ENCODE results near the gene SPDYE2. TPM values are rescaled to one million over a fixed set of nuclear protein-coding genes. Genes with fewer than 3 reads are reported as not detected.
"Not testable (repeated sequence)": the region's sequence is repeated elsewhere in the genome, so short reads cannot be mapped to it uniquely, and the experiment has no call there.

The SPDYE2 gene
- total RNA-seq, 1 experiment from 2014 or later = not detected

GRCh38 chr7:102524803-102525202, 26.2 kb upstream of the SPDYE2 start:
- not testable (repeated sequence) for H3K36me3 ChIP-seq (replicated peaks; ENCODE audit: control insufficient read depth, insufficient read depth, low read length); DNase-seq; H3K4me3 ChIP-seq (ENCODE audit: insufficient read depth, low read depth, low read length); H3K27me3 ChIP-seq (ENCODE audit: control insufficient read depth, insufficient read depth, low read length)

- not testable (repeated sequence) for H3K27me3 ChIP-seq (ENCODE audit: control insufficient read depth, insufficient read depth, low read length); DNase-seq; H3K4me3 ChIP-seq (ENCODE audit: insufficient read depth, low read depth, low read length); H3K36me3 ChIP-seq (replicated peaks; ENCODE audit: control insufficient read depth, insufficient read depth, low read length)
These were observed 23.8 kb upstream of the SPDYE2 start for GRCh38 chr7:102527182-102527581.

- H3K4me3 ChIP-seq (ENCODE audit: insufficient read depth, low read depth, low read length); H3K36me3 ChIP-seq (replicated peaks; ENCODE audit: control insufficient read depth, insufficient read depth, low read length); H3K27me3 ChIP-seq (ENCODE audit: control insufficient read depth, insufficient read depth, low read length); DNase-seq: not testable (repeated sequence)
These were observed 22.9 kb upstream of the SPDYE2 start for GRCh38 chr7:102527822-102528793.

DNA sequence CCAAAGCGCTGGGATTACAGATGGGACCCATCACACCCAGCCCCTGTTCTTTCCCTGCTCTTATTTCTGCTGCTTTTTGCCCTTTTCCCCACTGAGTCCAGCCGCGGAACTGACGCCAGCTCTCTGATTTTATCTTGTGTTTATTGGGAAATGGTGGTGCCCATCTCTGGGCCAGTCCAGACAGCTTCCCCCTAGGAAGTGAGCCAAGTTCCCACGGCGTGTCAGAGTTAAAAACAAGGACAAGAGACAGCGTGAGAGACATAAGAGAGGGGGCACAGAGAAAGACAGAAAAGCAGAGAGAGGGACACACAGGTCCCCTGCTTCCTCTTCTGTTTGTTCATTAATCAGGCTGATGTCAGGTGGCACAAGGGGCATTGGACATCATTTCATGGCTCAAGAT, 19.4 kb upstream of the SPDYE2 start:
- H3K4me3 ChIP-seq (ENCODE audit: insufficient read depth, low read depth, low read length); DNase-seq; H3K27me3 ChIP-seq (ENCODE audit: control insufficient read depth, insufficient read depth, low read length); H3K36me3 ChIP-seq (replicated peaks; ENCODE audit: control insufficient read depth, insufficient read depth, low read length): not testable (repeated sequence)

DNA sequence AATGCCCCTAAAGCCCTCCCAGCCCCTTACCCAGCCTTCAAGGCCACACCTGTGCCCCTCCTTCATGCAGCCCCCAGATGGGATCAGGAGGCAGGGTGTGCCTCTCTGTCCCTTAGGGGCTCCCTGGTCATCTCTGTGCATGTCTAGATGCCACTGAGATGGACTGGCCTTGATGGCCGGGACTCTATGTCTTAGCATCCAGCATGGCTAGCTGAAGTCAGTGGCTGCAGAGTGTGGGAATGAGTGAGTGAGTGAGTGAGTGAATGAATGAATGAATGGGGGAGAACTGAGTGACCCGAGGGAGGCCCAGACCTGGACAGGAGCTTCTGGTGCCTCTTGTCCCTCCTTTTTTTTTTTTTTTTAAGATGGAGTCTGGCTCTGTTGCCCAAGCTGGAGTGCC, 18.9 kb upstream of the SPDYE2 start:
- not testable (repeated sequence) for H3K36me3 ChIP-seq (replicated peaks; ENCODE audit: control insufficient read depth, insufficient read depth, low read length); H3K27me3 ChIP-seq (ENCODE audit: control insufficient read depth, insufficient read depth, low read length); DNase-seq; H3K4me3 ChIP-seq (ENCODE audit: insufficient read depth, low read depth, low read length)

DNA sequence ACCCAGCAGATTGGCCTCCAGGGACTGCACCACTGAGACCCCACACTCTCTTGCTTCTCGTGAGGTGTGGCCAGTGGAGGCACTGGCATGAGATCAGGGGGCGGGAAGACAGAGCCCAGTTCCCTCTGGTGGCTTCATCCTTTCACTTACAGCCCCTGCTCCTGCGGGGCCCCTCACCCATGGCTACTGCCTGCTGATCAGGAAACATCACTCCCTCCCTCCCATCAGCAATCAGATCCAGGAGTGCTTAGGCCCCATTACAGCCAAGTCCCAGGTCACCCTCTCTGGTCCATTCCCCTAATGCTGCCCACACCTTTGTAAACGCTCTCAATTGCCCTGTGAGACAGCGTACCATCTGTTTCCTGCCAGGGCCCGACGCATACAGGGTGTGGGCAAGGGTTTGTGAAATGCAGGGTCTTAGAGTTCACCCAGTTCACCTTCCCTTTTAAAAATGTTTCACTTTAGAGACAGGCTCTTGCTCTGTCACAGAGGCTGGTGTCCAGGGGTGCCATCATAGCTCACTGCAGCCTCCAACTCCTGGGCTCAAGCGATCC, 15.9 kb upstream of the SPDYE2 start:
- not testable (repeated sequence) for H3K36me3 ChIP-seq (replicated peaks; ENCODE audit: control insufficient read depth, insufficient read depth, low read length); H3K27me3 ChIP-seq (ENCODE audit: control insufficient read depth, insufficient read depth, low read length); DNase-seq; H3K4me3 ChIP-seq (ENCODE audit: insufficient read depth, low read depth, low read length)

DNA sequence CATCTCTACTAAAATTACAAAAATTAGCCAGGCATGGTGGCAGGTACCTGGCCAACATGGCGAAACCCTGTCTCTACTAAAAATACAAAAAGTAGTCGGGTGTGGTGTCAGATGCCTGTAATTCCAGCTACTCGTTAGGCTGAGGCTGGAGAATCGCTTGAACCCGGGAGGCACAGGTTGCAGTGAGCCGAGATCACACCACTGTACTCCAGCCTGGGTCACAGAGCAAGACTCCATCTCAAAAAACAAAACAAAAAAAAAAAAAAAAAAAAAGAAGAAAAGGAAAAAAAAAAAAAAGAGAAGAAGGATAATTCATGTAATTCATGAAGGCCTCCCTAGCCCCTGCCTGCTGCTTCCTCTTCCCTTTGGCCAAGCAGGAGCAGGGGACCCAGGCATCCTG, 10.4 kb upstream of the SPDYE2 start:
- H3K36me3 ChIP-seq (replicated peaks; ENCODE audit: control insufficient read depth, insufficient read depth, low read length); H3K4me3 ChIP-seq (ENCODE audit: insufficient read depth, low read depth, low read length): not testable (repeated sequence)

DNA sequence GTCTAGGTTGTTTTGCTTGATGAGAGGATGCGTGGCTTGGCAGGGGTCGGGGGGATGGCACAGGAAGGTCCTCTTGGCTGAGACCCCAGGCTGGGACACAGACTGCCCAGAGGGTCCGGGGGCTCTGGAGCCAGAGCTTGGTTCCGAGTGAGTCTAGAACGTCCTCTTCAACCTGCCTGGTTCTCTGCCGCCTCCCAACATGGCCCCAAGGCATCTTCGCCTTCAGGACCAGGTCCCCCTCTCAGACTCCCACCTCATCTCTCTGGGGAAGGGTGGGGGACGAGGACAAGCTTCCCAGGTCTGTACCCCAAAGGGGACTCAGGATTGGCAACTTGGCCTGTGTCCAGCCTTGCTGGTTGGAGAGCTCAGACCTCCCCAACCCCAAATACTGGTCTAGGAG, 8.9 kb upstream of the SPDYE2 start:
- not testable (repeated sequence) for H3K27me3 ChIP-seq (ENCODE audit: control insufficient read depth, insufficient read depth, low read length); DNase-seq; H3K36me3 ChIP-seq (replicated peaks; ENCODE audit: control insufficient read depth, insufficient read depth, low read length); H3K4me3 ChIP-seq (ENCODE audit: insufficient read depth, low read depth, low read length)

More for the DNA sequence above, 10.4 kb upstream of the SPDYE2 start:
- not testable (repeated sequence) for DNase-seq; H3K27me3 ChIP-seq (ENCODE audit: control insufficient read depth, insufficient read depth, low read length)

DNA sequence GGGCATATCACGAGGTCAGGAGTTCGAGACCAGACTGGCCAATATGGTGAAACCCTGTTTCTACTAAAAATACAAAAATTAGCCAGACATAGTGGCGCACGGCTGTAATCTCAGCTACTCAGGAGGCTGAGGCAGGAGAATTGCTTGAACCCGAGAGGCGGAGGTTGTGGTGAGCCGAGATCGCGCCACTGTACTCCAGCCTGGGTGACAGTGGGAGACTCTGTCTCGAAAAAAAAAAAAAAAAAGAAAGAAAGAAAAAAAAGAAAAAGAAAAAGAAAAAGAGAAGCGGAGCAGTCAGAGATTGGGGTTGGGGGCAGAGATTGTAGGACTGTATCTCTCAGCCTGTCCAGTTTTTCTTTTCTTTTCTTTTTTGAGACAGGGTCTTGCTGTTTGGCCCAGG, 8.3 kb upstream of the SPDYE2 start:
- not testable (repeated sequence) for H3K4me3 ChIP-seq (ENCODE audit: insufficient read depth, low read depth, low read length); H3K36me3 ChIP-seq (replicated peaks; ENCODE audit: control insufficient read depth, insufficient read depth, low read length); DNase-seq; H3K27me3 ChIP-seq (ENCODE audit: control insufficient read depth, insufficient read depth, low read length)

DNA sequence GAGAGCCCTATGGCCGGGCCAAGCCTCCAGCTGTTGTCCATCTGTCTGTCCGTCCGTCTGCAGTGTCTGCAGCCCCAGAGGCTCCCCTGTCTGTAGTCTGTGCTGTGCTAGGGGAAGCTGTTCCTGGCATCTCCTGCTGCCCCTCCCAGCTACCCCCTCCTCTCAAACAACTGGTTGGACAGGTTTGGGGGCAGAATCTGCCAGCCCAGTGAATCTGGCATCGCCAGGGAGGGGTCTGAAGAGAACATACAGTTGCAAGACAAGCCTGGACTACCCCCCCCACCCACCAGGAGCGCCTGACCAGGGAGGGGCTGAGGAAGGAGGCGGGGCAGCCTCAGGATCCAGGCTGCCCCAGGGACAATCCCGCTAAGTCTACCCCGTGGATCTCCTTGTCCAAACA, 7.4 kb upstream of the SPDYE2 start, which contains the start of gene UPK3BL2:
Gene UPK3BL2 (minus strand): TSS at position 101 of the 400 bp plus-strand sequence. CDS start 60 bp downstream, at position 41.
- DNase-seq; H3K36me3 ChIP-seq (replicated peaks; ENCODE audit: control insufficient read depth, insufficient read depth, low read length): not testable (repeated sequence)

DNA sequence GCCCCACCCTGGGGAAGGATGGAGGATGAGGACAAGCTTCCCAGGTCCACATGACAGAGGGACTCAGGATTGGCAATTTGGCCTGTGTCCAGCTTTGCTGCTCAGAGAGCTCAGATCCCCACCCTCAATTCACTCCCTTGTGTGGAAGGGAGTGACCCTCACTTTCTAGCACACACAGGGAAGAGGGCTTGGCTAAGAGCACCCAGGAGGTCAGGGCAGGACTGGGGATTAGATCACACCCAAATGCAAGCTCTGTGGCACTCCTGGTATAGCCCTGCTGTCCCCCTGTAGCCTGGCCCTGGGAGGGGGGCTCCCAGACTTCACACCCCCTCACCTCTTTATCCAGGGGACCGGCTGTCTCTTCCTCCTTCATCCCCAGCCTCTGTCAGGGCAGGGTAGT, 6.7 kb upstream of the SPDYE2 start:
- not testable (repeated sequence) for H3K27me3 ChIP-seq (ENCODE audit: control insufficient read depth, insufficient read depth, low read length); H3K36me3 ChIP-seq (replicated peaks; ENCODE audit: control insufficient read depth, insufficient read depth, low read length); H3K4me3 ChIP-seq (ENCODE audit: insufficient read depth, low read depth, low read length); DNase-seq

More for the DNA sequence above, 7.4 kb upstream of the SPDYE2 start, which contains the start of gene UPK3BL2:
- not testable (repeated sequence) for H3K4me3 ChIP-seq (ENCODE audit: insufficient read depth, low read depth, low read length); H3K27me3 ChIP-seq (ENCODE audit: control insufficient read depth, insufficient read depth, low read length)

DNA sequence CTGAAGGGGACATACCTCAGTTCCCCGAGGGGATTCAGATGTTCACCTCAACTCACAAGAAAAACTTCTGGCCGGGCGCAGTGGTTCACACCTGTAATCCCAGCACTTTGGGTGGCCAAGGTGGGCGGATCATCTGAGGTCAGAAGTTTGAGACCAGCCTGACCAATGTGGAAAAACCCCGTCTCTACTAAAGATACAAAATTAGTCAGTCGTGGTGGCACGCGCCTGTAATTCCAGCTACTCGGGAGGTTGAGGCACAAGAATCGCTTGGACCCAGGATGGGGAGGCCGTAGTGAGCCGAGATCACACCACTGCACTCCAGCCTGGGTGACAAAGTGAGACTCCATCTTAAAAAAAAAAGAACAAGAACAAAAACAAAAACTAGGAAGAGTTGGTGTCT, 5.7 kb upstream of the SPDYE2 start:
- H3K36me3 ChIP-seq (replicated peaks; ENCODE audit: control insufficient read depth, insufficient read depth, low read length); DNase-seq; H3K27me3 ChIP-seq (ENCODE audit: control insufficient read depth, insufficient read depth, low read length); H3K4me3 ChIP-seq (ENCODE audit: insufficient read depth, low read depth, low read length): not testable (repeated sequence)

DNA sequence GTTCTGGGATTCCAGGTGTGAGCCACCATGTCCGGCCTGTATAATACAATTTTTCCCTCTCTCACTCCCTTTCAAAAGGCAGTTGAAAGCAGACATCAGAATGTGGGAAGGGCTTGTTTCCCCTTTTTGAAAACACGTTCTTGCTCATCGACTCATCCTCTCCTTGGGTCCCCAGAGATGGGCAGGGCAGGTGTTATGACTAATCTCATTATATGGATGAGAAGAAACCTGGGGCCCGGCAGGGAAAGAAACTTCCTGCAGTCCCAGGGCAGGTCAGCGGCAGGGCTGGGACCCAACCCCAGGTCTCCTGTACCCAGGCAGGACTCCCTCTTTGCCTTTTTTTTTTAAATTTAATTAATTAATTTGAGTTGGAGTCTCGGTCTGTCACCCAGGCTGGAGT, 4.7 kb upstream of the SPDYE2 start:
- H3K36me3 ChIP-seq (replicated peaks; ENCODE audit: control insufficient read depth, insufficient read depth, low read length); DNase-seq; H3K4me3 ChIP-seq (ENCODE audit: insufficient read depth, low read depth, low read length); H3K27me3 ChIP-seq (ENCODE audit: control insufficient read depth, insufficient read depth, low read length): not testable (repeated sequence)

DNA sequence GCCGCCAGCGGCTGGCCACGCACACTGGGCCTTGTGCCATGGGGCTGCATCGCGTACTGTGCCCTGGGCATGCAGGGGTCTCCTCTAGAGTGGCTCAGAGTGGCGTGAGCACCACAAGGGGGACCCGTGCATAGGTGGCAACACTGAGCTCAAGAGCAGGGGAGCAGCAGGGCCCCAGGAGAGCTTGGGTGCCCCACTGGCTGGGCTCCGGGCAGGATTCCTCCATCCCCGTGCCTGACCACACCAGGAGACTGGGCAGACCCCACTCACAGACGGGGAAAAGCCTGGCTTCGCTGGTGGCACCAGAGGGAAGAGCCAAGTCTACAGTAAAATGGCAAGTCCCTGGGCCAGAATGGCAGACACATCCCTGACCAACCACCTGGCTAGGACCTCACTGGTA, 17.6 kb downstream of the SPDYE2 start:
- H3K36me3 ChIP-seq (replicated peaks; ENCODE audit: control insufficient read depth, insufficient read depth, low read length); H3K27me3 ChIP-seq (ENCODE audit: control insufficient read depth, insufficient read depth, low read length); DNase-seq; H3K4me3 ChIP-seq (ENCODE audit: insufficient read depth, low read depth, low read length): not testable (repeated sequence)

Measured in H7 (cell line).